HCT116 (cell line): ENCODE measurements around the gene ESRRB. TPM values are rescaled to one million over a fixed set of nuclear protein-coding genes. Genes with fewer than 3 reads are reported as not detected.

Experiments
- ATAC-seq: fragments of 200-7000 bp; cut with Tn5 transposase; 2 replicates; pipeline ENCODE4 v1.9.1; 2020; ENCODE audit warnings: mild to moderate bottlenecking, moderate library complexity
- Bru-seq: library from RNA; stranded (reverse); fragments of 400-500 nt; gene quantifications from one replicate; lab custom pipeline; 2021; lab: Mats Ljungman, UMichigan
- BruChase-seq, 2 experiments: library from RNA; stranded (reverse); fragments of 400-500 nt; gene quantifications; one replicate each; lab custom pipeline; 2021; lab: Mats Ljungman, UMichigan
- BruUV-seq: library from RNA; stranded (reverse); fragments of 400-500 nt; replicated peaks from 2 replicates; lab custom pipeline; 2021; lab: Mats Ljungman, UMichigan
- CTCF ChIA-PET: fragments of 300-600 bp; sonication (Branson Sonifier 250); formaldehyde crosslinking; loops from one replicate; lab custom pipeline; 2021; ENCODE audit warnings: antibody characterized with exemption; lab: Charles Lee
- POLR2A ChIA-PET: fragments of 300-600, 350-600 bp; sonication (Branson Sonifier 250); formaldehyde crosslinking; loops from one replicate; lab custom pipeline; 2021; ENCODE audit warnings: antibody characterized with exemption; lab: Charles Lee
- RAD21 ChIA-PET, 2 experiments: fragments of 300-600 bp; sonication (Branson Sonifier 250); formaldehyde crosslinking; loops; one replicate each; lab custom pipeline; 2023; ENCODE audit warnings: low total read pairs in 2 of 2; ENCODE audit not compliant: uncharacterized antibody in 2 of 2, unreplicated experiment in 2 of 2, low non-redundant PET in 1 of 2; lab: Charles Lee
- DNase-seq: peaks from one replicate; pipeline ENCODE4 v3.0.0-alpha.2; 2010; ENCODE audit warnings: low read depth, low spot score
- H2AFZ ChIP-seq: fragments of 200-600 bp; shearing (Covaris generic), sonication (generic); 2 replicates; pipeline ENCODE4 v1.6.1; 2017; ENCODE audit warnings: low read depth, mixed run types, mixed read lengths, antibody characterized with exemption, low read length; ENCODE audit not compliant: poor library complexity, severe bottlenecking
- H3K27ac ChIP-seq: 2 replicates; pipeline ENCODE4 v1.5.1; 2012; ENCODE audit warnings: low read depth, low read length
- H3K27me3 ChIP-seq: fragments of 200-600 bp; sonication (generic); 2 replicates; pipeline ENCODE4 v1.6.1; 2016; ENCODE audit warnings: mixed run types, low read length, mixed read lengths; ENCODE audit not compliant: insufficient read depth
- H3K36me3 ChIP-seq, 2 experiments: fragments of 200-500 bp in 1 of 2; fragments of 200-600 bp in 1 of 2; sonication (Bioruptor generic) in 1 of 2; sonication (generic) in 1 of 2; 2 replicates each; pipeline versions ENCODE4 v1.5.1 to v1.6.1; 2014 to 2016; ENCODE audit warnings: low read length in 2 of 2, inconsistent platforms in 1 of 2, mixed read lengths in 1 of 2, mixed run types in 1 of 2; ENCODE audit not compliant: insufficient read depth in 2 of 2, control insufficient read depth in 1 of 2
- H3K4me1 ChIP-seq, 2 experiments: fragments of 200-600 bp in 1 of 2; sonication (generic) in 1 of 2; 2 replicates each; pipeline versions ENCODE4 v1.5.1 to v1.6.1; 2012 to 2017; ENCODE audit warnings: low read length in 2 of 2, inconsistent platforms in 1 of 2, mild to moderate bottlenecking in 1 of 2, mixed read lengths in 1 of 2, mixed run types in 1 of 2, moderate library complexity in 1 of 2; ENCODE audit not compliant: insufficient read depth in 2 of 2, control insufficient read depth in 1 of 2
- H3K4me2 ChIP-seq: fragments of 200-600 bp; sonication (generic); 2 replicates; pipeline ENCODE4 v1.6.1; 2017; ENCODE audit warnings: mixed run types, low read length, mixed read lengths
- H3K4me3 ChIP-seq, 2 experiments: fragments of 200-600 bp in 1 of 2; sonication (generic) in 1 of 2; replicated peaks in 1 of 2; 2 replicates each; pipeline ENCODE4 v1.5.1; 2011 to 2016; ENCODE audit warnings: low read length in 2 of 2, control low read depth in 1 of 2, low read depth in 1 of 2, mild to moderate bottlenecking in 1 of 2, mixed read lengths in 1 of 2, mixed run types in 1 of 2
- H3K79me2 ChIP-seq: fragments of 200-600 bp; sonication (generic); 2 replicates; pipeline ENCODE4 v1.6.1; 2017; ENCODE audit warnings: mild to moderate bottlenecking, mixed run types, low read length, moderate library complexity, mixed read lengths; ENCODE audit not compliant: insufficient read depth
- H3K9ac ChIP-seq: fragments of 200-600 bp; sonication (generic); 2 replicates; pipeline ENCODE4 v1.6.1; 2016; ENCODE audit warnings: low read length, mixed read lengths
- H3K9me2 ChIP-seq: fragments of 200-600 bp; sonication (generic), shearing (Covaris generic); 2 replicates; pipeline ENCODE4 v1.6.1; 2017; ENCODE audit warnings: mixed run types, mild to moderate bottlenecking, moderate library complexity; ENCODE audit not compliant: insufficient read depth
- H3K9me3 ChIP-seq, 2 experiments: fragments of 200-500 bp in 1 of 2; fragments of 200-600 bp in 1 of 2; sonication (Bioruptor generic) in 1 of 2; sonication (generic) in 1 of 2; 2 replicates each; pipeline ENCODE4 v1.6.1; 2014 to 2017; ENCODE audit warnings: low read length in 2 of 2, mixed read lengths in 2 of 2, inconsistent platforms in 1 of 2, low read depth in 1 of 2, mild to moderate bottlenecking in 1 of 2, mixed run types in 1 of 2, moderate library complexity in 1 of 2; ENCODE audit not compliant: control insufficient read depth in 1 of 2, insufficient read depth in 1 of 2
- H4K20me1 ChIP-seq: fragments of 200-600 bp; sonication (generic), shearing (Covaris generic); 2 replicates; pipeline ENCODE4 v1.6.1; 2017; ENCODE audit warnings: mixed run types, mild to moderate bottlenecking, moderate library complexity; ENCODE audit not compliant: insufficient read depth
- ATF3 ChIP-seq: IDR thresholded peaks from 2 replicates; pipeline ENCODE4 v1.6.1; 2012
- CBX3 ChIP-seq: IDR thresholded peaks from 2 replicates; pipeline ENCODE4 v1.6.1; 2012; ENCODE audit warnings: low read depth
- FOSL1 ChIP-seq: IDR thresholded peaks from 2 replicates; pipeline ENCODE4 v1.6.1; 2012; ENCODE audit warnings: low read depth
- MAX ChIP-seq: IDR thresholded peaks from 2 replicates; pipeline ENCODE4 v1.6.1; 2012
- REST ChIP-seq: IDR thresholded peaks from 2 replicates; pipeline ENCODE4 v1.6.1; 2012; ENCODE audit warnings: low read depth
- SP1 ChIP-seq: IDR thresholded peaks from 2 replicates; pipeline ENCODE4 v1.6.1; 2012; ENCODE audit warnings: low read depth
- SRF ChIP-seq: IDR thresholded peaks from 2 replicates; pipeline ENCODE4 v1.6.1; 2012; ENCODE audit warnings: low read depth
- YY1 ChIP-seq: IDR thresholded peaks from 2 replicates; pipeline ENCODE4 v1.6.1; 2011; ENCODE audit warnings: low read length, low read depth, moderate library complexity, mild to moderate bottlenecking; ENCODE audit not compliant: insufficient replicate concordance; ENCODE audit errors: extremely low read depth
- ZBTB33 ChIP-seq: IDR thresholded peaks from 2 replicates; pipeline ENCODE4 v1.6.1; 2011; ENCODE audit warnings: mild to moderate bottlenecking, low read length, moderate library complexity; ENCODE audit not compliant: insufficient replicate concordance; ENCODE audit errors: extremely low read depth
- intact Hi-C: fragments of 100-400 bp; cut with micrococcal nuclease; formaldehyde crosslinking; loops from 2 replicates; pipeline ENCODE4 v1.10.0; 2022
- long read RNA-seq: library from polyadenylated mRNA; unstranded; transcript quantifications from one replicate; pipeline ENCODE4 v2.0.0, GENCODE V29; 2021; ENCODE audit not compliant: unreplicated experiment
- polyA plus RNA-seq: library from polyadenylated mRNA; unstranded; fragments of >200 nt; gene quantifications from 2 replicates; pipeline ENCODE4 v1.2.1, GENCODE V29; 2012; ENCODE audit warnings: missing spikeins
- total RNA-seq: library from RNA; stranded (reverse); gene quantifications from one replicate; pipeline ENCODE4 v1.2.1, GENCODE V29; 2021; ENCODE audit not compliant: unreplicated experiment

ESRRB gene
- total RNA-seq (1.9 TPM), Bru-seq, nascent RNA (percentile 28 among the genes with signal in this experiment), BruChase-seq, experiment 1, labeled RNA remaining after a 6-hour chase (percentile 42 among the genes with signal in this experiment), BruChase-seq, experiment 2, labeled RNA remaining after a 2-hour chase (percentile 35 among the genes with signal in this experiment)
- 0.31 and 0.59 TPM in 2 replicates for polyA plus RNA-seq
- long read RNA-seq, partial matches to known transcripts, result 0 of 1 reads
- long read RNA-seq, other reads (novel, unspliced or antisense), result 0 of 1 reads

- Histone ChIP-seq H3K36me3 (no peaks in the 10 kb centered on the region), H3K4me3 (peak within 1 kb of the TSS; percentile 64 to 66), H3K27me3 (peaks cover 24% of the 10 kb centered on the region; the same call in 1 of the 2 replicates), H3K4me2 (peak within 1 kb of the TSS; percentile 96), H2AFZ (peak within 1 kb of the TSS; percentile 81), H4K20me1 (no peaks in the 10 kb centered on the region), H3K79me2 (no peaks in the 10 kb centered on the region), H3K27ac (no peak within 1 kb of the TSS), H3K9me3 (no peaks in the 10 kb centered on the region), H3K9me2 (no peaks in the 10 kb centered on the region), H3K4me1 (peaks cover 12 to 26% of the 10 kb centered on the region in 2 experiments; a peak in 3 of 4 replicates), H3K9ac (peak within 1 kb of the TSS; percentile 48)
- ATAC-seq (peak; percentile 89), DNase-seq (peak; percentile 65)
- POLR2A ChIA-PET, result interaction anchor here (0.6 to 0.7 kb wide), 2 partner anchors 13 to 441 kb away, joined by 3 read pairs; no protein-coding TSS in a partner anchor
- CTCF ChIA-PET, result interaction anchor here (0.6 to 1.6 kb wide), 2 partner anchors 11 to 394 kb away, joined by 4 to 7 read pairs; no protein-coding TSS in a partner anchor
- peak; percentile 57 for TF ChIP-seq MAX
- TF ChIP-seq SP1, result 0 out of 2 replicates have a peak, but pooled peaks have one; percentile 25
- TF ChIP-seq YY1, result no peak
- no TSS peak for BruUV-seq
- intact Hi-C loops, result no loop called here
- RAD21 ChIA-PET, result interaction anchor here in 1 of 2 experiments (0.6 kb wide), 1 partner anchor 391 kb away, joined by 3 read pairs; the partner anchor contains the start of gene IFT43
These were observed at the start of gene ESRRB for GRCh38 chr14:76375947-76376404. Gene ESRRB, plus strand, starts transcription at chr14:76376137. Its CDS starts 265 bp downstream, at chr14:76376402.

GRCh38 chr14:76326918-76327689, 48.8 kb upstream of the ESRRB start:
- no peaks in the 10 kb centered on the region for H3K36me3 ChIP-seq
- no peaks in the 10 kb centered on the region for H3K9me3 ChIP-seq
- H3K4me1 ChIP-seq, result no peaks in the 10 kb centered on the region
- ChIA-PET RAD21 (no interaction called here), POLR2A (no interaction called here), CTCF (no interaction called here)
- H2AFZ ChIP-seq, result no peak overlapping the region
- H3K79me2 ChIP-seq, result no peaks in the 10 kb centered on the region
- no peaks in the 10 kb centered on the region for H4K20me1 ChIP-seq
- H3K9ac ChIP-seq, result no peak overlapping the region
- no peak overlapping the region for H3K27ac ChIP-seq
- intact Hi-C loops, result no loop called here
- no peak for DNase-seq
- H3K27me3 ChIP-seq, result no peaks in the 10 kb centered on the region
- no peak for ATAC-seq
- H3K4me2 ChIP-seq, result no peak overlapping the region
- no TSS peak for BruUV-seq
- H3K4me3 ChIP-seq, result no peak overlapping the region
- no peaks in the 10 kb centered on the region for H3K9me2 ChIP-seq
- TF ChIP-seq REST, result no peak
- no peak for TF ChIP-seq ATF3
- TF ChIP-seq SRF, result no peak
- no peak for TF ChIP-seq CBX3
- no peak for TF ChIP-seq FOSL1
- no peak for TF ChIP-seq YY1
- no peak for TF ChIP-seq ZBTB33
